Spleen (tissue), 11 donors: ENCODE data around the gene RARA. TPM values are rescaled to one million over a fixed set of nuclear protein-coding genes. Genes with fewer than 3 reads are reported as not detected.

Experiments
- DNase-seq: peaks from one replicate; pipeline ENCODE4 v3.0.0-alpha.2; 2020
- H3K27ac ChIP-seq, 8 donors: fragments of 200-600 bp; sonication (generic) in 7 of 8; 1 replicate in 4 of 8; 2 replicates in 4 of 8; pipeline versions ENCODE4 v1.5.0 to v1.8.0; 2016 to 2021; ENCODE audit warnings: inconsistent platforms in 4 of 8, mild to moderate bottlenecking in 4 of 8, moderate library complexity in 1 of 8
- H3K27me3 ChIP-seq, 7 donors: fragments of 200-600 bp; sonication (generic) in 6 of 7; replicated peaks in 1 of 7; 1 replicate in 4 of 7; 2 replicates in 3 of 7; pipeline versions ENCODE4 v1.5.0 to v1.8.0; 2016 to 2021; ENCODE audit warnings: inconsistent platforms in 3 of 7, mild to moderate bottlenecking in 1 of 7
- H3K36me3 ChIP-seq, 6 donors: fragments of 200-600 bp; sonication (generic) in 5 of 6; 1 replicate in 4 of 6; 2 replicates in 2 of 6; pipeline versions ENCODE4 v1.5.0 to v1.8.0; 2016 to 2021; ENCODE audit warnings: inconsistent platforms in 2 of 6
- H3K4me1 ChIP-seq, 6 donors: fragments of 200-600 bp; sonication (generic) in 5 of 6; 1 replicate in 3 of 6; 2 replicates in 3 of 6; pipeline versions ENCODE4 v1.5.0 to v1.8.0; 2016 to 2021; ENCODE audit warnings: inconsistent platforms in 3 of 6
- H3K4me3 ChIP-seq, 8 donors: fragments of 200-600 bp; sonication (generic) in 7 of 8; 1 replicate in 4 of 8; 2 replicates in 4 of 8; pipeline versions ENCODE4 v1.5.0 to v1.8.0; 2016 to 2021; ENCODE audit warnings: inconsistent platforms in 4 of 8, mild to moderate bottlenecking in 4 of 8, moderate library complexity in 2 of 8
- H3K9me3 ChIP-seq, 8 donors: fragments of 200-600 bp; sonication (generic) in 7 of 8; 1 replicate in 4 of 8; 2 replicates in 4 of 8; pipeline versions ENCODE4 v1.5.0 to v1.8.0; 2016 to 2021; ENCODE audit warnings: inconsistent platforms in 4 of 8
- CTCF ChIP-seq, 11 experiments: fragments of 200-600 bp in 7 of 11; fragments of 450-650 bp in 4 of 11; sonication (generic) in 4 of 11; IDR thresholded peaks in 8 of 11; conservative IDR thresholded peaks in 3 of 11; 1 replicate in 7 of 11; 2 replicates in 4 of 11; pipeline versions ENCODE4 v1.4.0 to v1.8.0; 2016 to 2021; ENCODE audit warnings: antibody characterized with exemption in 11 of 11, inconsistent platforms in 4 of 11, mild to moderate bottlenecking in 1 of 11
- POLR2A ChIP-seq, 3 donors: fragments of 450-650 bp; IDR thresholded peaks; one replicate each; pipeline ENCODE4 v1.5.1; 2017; ENCODE audit warnings: antibody characterized with exemption in 3 of 3, mild to moderate bottlenecking in 1 of 3
- POLR2AphosphoS5 ChIP-seq, 3 donors: sonication (generic); formaldehyde crosslinking; IDR thresholded peaks; one replicate each; pipeline ENCODE4 v1.5.1; 2017; ENCODE audit warnings: antibody characterized with exemption in 3 of 3
- WGBS, 5 donors: extraction: QIAGEN DNeasy Blood & Tissue Kit in 3 of 5; methylation state at CpG; one replicate each; pipeline versions ENCODE4 v1.1.5 to v1.1.7; 2013 to 2018; 5-methylcytosine and 5-hydroxymethylcytosine counted together
- intact Hi-C: fragments of 100-400 bp; cut with DNase I; formaldehyde crosslinking; loops from one replicate; pipeline ENCODE4 v1.15.0; 2023; ENCODE audit warnings: low total_unique reads
- polyA plus RNA-seq, 3 donors: library from polyadenylated mRNA; stranded (reverse); fragments of 200-250 nt; gene quantifications; one replicate each; pipeline ENCODE4 v1.2.1, GENCODE V29; 2013
- total RNA-seq, 7 donors: library from RNA; depleted of rRNA in 3 of 7; stranded (reverse); fragments of >200 nt in 3 of 7; fragmentation: NEBNext Ultra II Directional in 4 of 7; extraction: Animal tissue kit (Norgen Biotek cat#: 25700) in 4 of 7; gene quantifications; one replicate each; pipeline versions ENCODE4 v1.1.0 to v1.2.1, GENCODE V29; 2016 to 2021
- donor health status: healthy with polysubstance abuse.
- donor health status: DM: no; HTN: no; CAD: no; lungs with moderate emphysema.
- donor health status: DM: no; HTN: no; CAD: no.
- donor health status: Bipolar disorder and iron deficiency.
- donor health status: healthy.
- donor health status: DM: no; HTN: no; CAD: no.
- donor health status: DM: yes; HTN: yes; CAD: no.

The RARA gene
- total and polyA plus RNA-seq, 10 donors = 13.3 to 95.1 (median 58.9) TPM

- H3K27ac ChIP-seq = peak overlapping the region; percentile 54 to 97 (median 92)
- peaks cover 0 to 29% (median 19%) of the 10 kb centered on the region in 6 donors for H3K36me3 ChIP-seq
- no peaks in the 10 kb centered on the region for H3K9me3 ChIP-seq
- intact Hi-C loops = no loop called here
- peaks cover 62 to 100% (median 88%) of the 10 kb centered on the region in 6 donors for H3K4me1 ChIP-seq
- WGBS, 5 donors = 2 to 9% (median 5%) methylated on average over 16 to 45 of the region's 45 CpGs
- peak; percentile 90 for DNase-seq
- H3K27me3 ChIP-seq = no peaks in the 10 kb centered on the region
- peak overlapping the region; percentile 25 to 81 (median 68) for H3K4me3 ChIP-seq
- TF ChIP-seq POLR2AphosphoS5 (IDR thresholded peaks at IDR 0.05) (peak; percentile 52 to 87 (median 78)), CTCF (IDR thresholded peaks at IDR 0.05 in 8 of 11, conservative IDR thresholded peaks at IDR 0.05 in 3 of 11) (no peak)
Observed at GRCh38 chr17:40345161-40345993, 36.4 kb downstream of the RARA start.

GRCh38 chr17:40345994-40346764, 37.2 kb downstream of the RARA start:
- peak overlapping the region; percentile 54 to 97 (median 92) for H3K27ac ChIP-seq
- intact Hi-C loops = no loop called here
- peak overlapping the region in 7 of 8 donors; percentile 58 to 81 (median 69) for H3K4me3 ChIP-seq

GRCh38 chr17:40346765-40347158, 37.8 kb downstream of the RARA start:
- WGBS, 5 donors = 29 to 62% (median 57%) methylated on average over 1 of the region's 1 CpG; no CpG with 5 or more reads in 1 of the 5 donors
- peaks cover 61 to 100% (median 94%) of the 10 kb centered on the region in 6 donors for H3K4me1 ChIP-seq
- H3K4me3 ChIP-seq = peak overlapping the region in 3 of 8 donors; percentile 23 to 78 (median 67)

More at GRCh38 chr17:40345994-40346764, 37.2 kb downstream of the RARA start:
- TF ChIP-seq POLR2AphosphoS5 (IDR thresholded peaks at IDR 0.05) = no peak
- TF ChIP-seq CTCF (IDR thresholded peaks at IDR 0.05 in 8 of 11, conservative IDR thresholded peaks at IDR 0.05 in 3 of 11) = no peak
- no peak for TF ChIP-seq POLR2A (IDR thresholded peaks at IDR 0.05)
- Histone ChIP-seq H3K4me1 (peaks cover 58 to 100% (median 88%) of the 10 kb centered on the region in 6 donors), H3K9me3 (no peaks in the 10 kb centered on the region), H3K36me3 (peaks cover 0 to 35% (median 21%) of the 10 kb centered on the region in 6 donors), H3K27me3 (no peaks in the 10 kb centered on the region)
- WGBS, 5 donors = 54 to 67% (median 60%) methylated on average over 11 of the region's 11 CpGs
- no peak for DNase-seq

More at GRCh38 chr17:40346765-40347158, 37.8 kb downstream of the RARA start:
- no peak for TF ChIP-seq CTCF (IDR thresholded peaks at IDR 0.05 in 8 of 11, conservative IDR thresholded peaks at IDR 0.05 in 3 of 11)
- TF ChIP-seq POLR2AphosphoS5 (IDR thresholded peaks at IDR 0.05) = peak in 1 of 3 donors; percentile 29
- TF ChIP-seq POLR2A (IDR thresholded peaks at IDR 0.05) = no peak
- peaks cover 0 to 40% (median 25%) of the 10 kb centered on the region in 6 donors for H3K36me3 ChIP-seq
- intact Hi-C loops = no loop called here
- no peaks in the 10 kb centered on the region for H3K27me3 ChIP-seq
- H3K27ac ChIP-seq = peak overlapping the region in 7 of 8 donors; percentile 82 to 97 (median 95)
- DNase-seq = no peak
- no peaks in the 10 kb centered on the region for H3K9me3 ChIP-seq
